Stimulated activated naive CD4-positive, alpha-beta T cell (primary cell): ENCODE results near the gene CNGA2.
"Not testable (repeated sequence)": the region's sequence is repeated elsewhere in the genome, so short reads cannot be mapped to it uniquely, and the experiment has no call there.

Experiments
- DNase-seq, 6 experiments: peaks; one replicate each; lab custom pipeline; 2025; lab: John Stamatoyannopoulos, UW

Gene CNGA2

GRCh38 chrX:151734446-151734845 is at the start of gene CNGA2:
CNGA2 (plus strand) TSS chrX:151734746; CDS start chrX:151738484, 3,738 bp downstream.
- no peak for DNase-seq

- DNase-seq = no peak
Measured at GRCh38 chrX:151687635-151688034, 46.9 kb upstream of the CNGA2 start.

GRCh38 chrX:151688695-151689094 is 45.9 kb upstream of the CNGA2 start:
- no peak for DNase-seq

GRCh38 chrX:151692825-151693224 is 41.7 kb upstream of the CNGA2 start:
- no peak for DNase-seq

GRCh38 chrX:151694121-151694520 is 40.4 kb upstream of the CNGA2 start:
- no peak for DNase-seq

- no peak for DNase-seq
Measured at GRCh38 chrX:151694661-151695582, 39.6 kb upstream of the CNGA2 start, which contains the start of gene PRRG3. PRRG3 (plus strand) TSS chrX:151695458; CDS start chrX:151698815, 3,357 bp downstream.

GRCh38 chrX:151695583-151696340 is 38.8 kb upstream of the CNGA2 start:
- no peak for DNase-seq

- DNase-seq = not testable (repeated sequence)
Measured at GRCh38 chrX:151697082-151697481, 37.5 kb upstream of the CNGA2 start.

GRCh38 chrX:151697522-151697921 is 37.0 kb upstream of the CNGA2 start:
- no peak for DNase-seq

- no peak for DNase-seq
Measured at GRCh38 chrX:151698485-151698884, 36.1 kb upstream of the CNGA2 start.

GRCh38 chrX:151699746-151700145 is 34.8 kb upstream of the CNGA2 start:
- DNase-seq = no peak

- DNase-seq = no peak
Measured at GRCh38 chrX:151700581-151700980, 34.0 kb upstream of the CNGA2 start.

- DNase-seq = no peak
Measured at GRCh38 chrX:151701071-151701470, 33.5 kb upstream of the CNGA2 start.

GRCh38 chrX:151701531-151701930 is 33.0 kb upstream of the CNGA2 start:
- no peak for DNase-seq

GRCh38 chrX:151702026-151702714 is 32.4 kb upstream of the CNGA2 start:
- DNase-seq = no peak

GRCh38 chrX:151702741-151703340 is 31.7 kb upstream of the CNGA2 start:
- DNase-seq = no peak

GRCh38 chrX:151703487-151703886 is 31.1 kb upstream of the CNGA2 start:
- no peak for DNase-seq

- DNase-seq = no peak
Measured at GRCh38 chrX:151704041-151704663, 30.4 kb upstream of the CNGA2 start.

GRCh38 chrX:151708821-151709220 is 25.7 kb upstream of the CNGA2 start:
- DNase-seq = no peak

GRCh38 chrX:151710457-151710856 is 24.1 kb upstream of the CNGA2 start:
- DNase-seq = no peak

GRCh38 chrX:151711154-151711553 is 23.4 kb upstream of the CNGA2 start:
- no peak for DNase-seq
